Keratinocyte (primary cell): Measurements from ENCODE around the gene CDT1.

Experiments
- EZH2 ChIP-seq: IDR thresholded peaks from one replicate; pipeline ENCODE4 v1.6.1; 2012; ENCODE audit warnings: inconsistent platforms, mild to moderate bottlenecking, low read length, moderate library complexity
- TF ChIP-seq, protein P1 (sequence below), 3 experiments: IDR thresholded peaks in 1 of 3; conservative IDR thresholded peaks in 1 of 3; optimal IDR thresholded peaks in 1 of 3; 2 replicates in 2 of 3; 3 replicates in 1 of 3; pipeline versions ENCODE3 to v1.5.1; 2011; ENCODE audit warnings: low read length in 3 of 3, mild to moderate bottlenecking in 3 of 3, moderate library complexity in 2 of 3, control low read depth in 1 of 3, inconsistent platforms in 1 of 3; ENCODE audit not compliant: insufficient read depth in 2 of 3; ENCODE audit errors: extremely low read depth in 1 of 3

DNA sequence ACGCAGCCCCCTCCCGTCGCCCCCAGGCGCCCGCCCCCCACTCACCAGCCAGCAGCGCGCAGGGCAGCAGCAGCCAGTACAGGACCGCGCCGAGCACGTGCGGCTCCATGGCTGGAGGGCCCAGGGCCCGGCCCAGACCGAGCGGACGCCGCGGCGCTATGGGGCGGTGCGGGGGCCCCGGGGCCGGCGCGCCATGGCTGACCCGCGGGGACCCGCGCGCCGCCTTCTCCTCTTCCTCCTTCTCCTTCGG lies 18.8 kb upstream of the CDT1 start:
- no peak for TF ChIP-seq EZH2
- TF ChIP-seq, protein P1, sequence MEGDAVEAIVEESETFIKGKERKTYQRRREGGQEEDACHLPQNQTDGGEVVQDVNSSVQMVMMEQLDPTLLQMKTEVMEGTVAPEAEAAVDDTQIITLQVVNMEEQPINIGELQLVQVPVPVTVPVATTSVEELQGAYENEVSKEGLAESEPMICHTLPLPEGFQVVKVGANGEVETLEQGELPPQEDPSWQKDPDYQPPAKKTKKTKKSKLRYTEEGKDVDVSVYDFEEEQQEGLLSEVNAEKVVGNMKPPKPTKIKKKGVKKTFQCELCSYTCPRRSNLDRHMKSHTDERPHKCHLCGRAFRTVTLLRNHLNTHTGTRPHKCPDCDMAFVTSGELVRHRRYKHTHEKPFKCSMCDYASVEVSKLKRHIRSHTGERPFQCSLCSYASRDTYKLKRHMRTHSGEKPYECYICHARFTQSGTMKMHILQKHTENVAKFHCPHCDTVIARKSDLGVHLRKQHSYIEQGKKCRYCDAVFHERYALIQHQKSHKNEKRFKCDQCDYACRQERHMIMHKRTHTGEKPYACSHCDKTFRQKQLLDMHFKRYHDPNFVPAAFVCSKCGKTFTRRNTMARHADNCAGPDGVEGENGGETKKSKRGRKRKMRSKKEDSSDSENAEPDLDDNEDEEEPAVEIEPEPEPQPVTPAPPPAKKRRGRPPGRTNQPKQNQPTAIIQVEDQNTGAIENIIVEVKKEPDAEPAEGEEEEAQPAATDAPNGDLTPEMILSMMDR (optimal IDR thresholded peaks at IDR 0.05 in 1 of 3, IDR thresholded peaks at IDR 0.05 in 1 of 3, conservative IDR thresholded peaks at IDR 0.05 in 1 of 3; ENCODE audit: extremely low read depth in 1 of 3, insufficient read depth in 2 of 3, low read length in 3 of 3) = no peak
